Activated T-cell treated with anti-CD3 and anti-CD28 coated beads, Interleukin-2, amount 50 U/mL, for 4 hours (primary cell): ENCODE measurements around the gene PA2G4. TPM values are rescaled to one million over a fixed set of nuclear protein-coding genes. Genes with fewer than 3 reads are reported as not detected.
"Not testable (repeated sequence)": the region's sequence is repeated elsewhere in the genome, so short reads cannot be mapped to it uniquely, and the experiment has no call there.

ENCODE experiments used
- ATAC-seq, 2 donors: fragments of 200-7000 bp; cut with Tn5 transposase; one replicate each; pipeline ENCODE4 v1.10.0; 2021
- DNase-seq: peaks from one replicate; pipeline ENCODE4 v3.0.0-alpha.2; 2020
- H3K27me3 Mint-ChIP-seq: one replicate; pipeline ENCODE4 v1.8.0; 2021; ENCODE audit warnings: low read depth, mixed read lengths
- H3K36me3 Mint-ChIP-seq: one replicate; pipeline ENCODE4 v1.8.0; 2022; ENCODE audit warnings: mixed read lengths; ENCODE audit not compliant: insufficient read depth
- H3K4me1 Mint-ChIP-seq: one replicate; pipeline ENCODE4 v1.8.0; 2021; ENCODE audit warnings: low read depth, mixed read lengths
- H3K4me3 Mint-ChIP-seq: one replicate; pipeline ENCODE4 v1.8.0; 2021; ENCODE audit warnings: mild to moderate bottlenecking, moderate library complexity, mixed read lengths
- H3K9me3 Mint-ChIP-seq: one replicate; pipeline ENCODE4 v1.8.0; 2021; ENCODE audit warnings: mixed read lengths
- total RNA-seq, 3 donors: library from RNA; stranded (reverse); gene quantifications; one replicate each; pipeline ENCODE4 v1.2.1, GENCODE V29; 2021

PA2G4 gene
- 100 to 1,000 TPM; 538 to 590 (median 573) TPM for total RNA-seq

GRCh38 chr12:56104109-56104814 lies at the start of gene PA2G4:
TSS of gene PA2G4 (plus strand) at chr12:56104559. CDS start at chr12:56104738, 179 bp downstream.
- DNase-seq (peak; percentile 95), ATAC-seq (peak; percentile 94 to 96)
- H3K4me1 Mint-ChIP-seq, result peaks cover 49% of the 10 kb centered on the region
- H3K27me3 Mint-ChIP-seq, result no peaks in the 10 kb centered on the region
- H3K9me3 Mint-ChIP-seq, result no peaks in the 10 kb centered on the region
- peak within 1 kb of the TSS; percentile 100 for H3K4me3 Mint-ChIP-seq
- H3K36me3 Mint-ChIP-seq, result peaks cover 34% of the 10 kb centered on the region

GRCh38 chr12:56059964-56060363 lies 44.4 kb upstream of the PA2G4 start:
- H3K36me3 Mint-ChIP-seq, DNase-seq, H3K4me3 Mint-ChIP-seq, ATAC-seq, H3K27me3 Mint-ChIP-seq, H3K9me3 Mint-ChIP-seq, H3K4me1 Mint-ChIP-seq: not testable (repeated sequence)

- no peaks in the 10 kb centered on the region for H3K36me3 Mint-ChIP-seq
- H3K4me1 Mint-ChIP-seq, result no peaks in the 10 kb centered on the region
- H3K27me3 Mint-ChIP-seq, result no peaks in the 10 kb centered on the region
- H3K9me3 Mint-ChIP-seq, result no peaks in the 10 kb centered on the region
- DNase-seq (no peak), ATAC-seq (no peak)
- no peak overlapping the region for H3K4me3 Mint-ChIP-seq
Observed at GRCh38 chr12:56061982-56062381, 42.4 kb upstream of the PA2G4 start.

- no peaks in the 10 kb centered on the region for H3K36me3 Mint-ChIP-seq
- no peaks in the 10 kb centered on the region for H3K27me3 Mint-ChIP-seq
- no peaks in the 10 kb centered on the region for H3K9me3 Mint-ChIP-seq
- H3K4me3 Mint-ChIP-seq, result no peak overlapping the region
- no peaks in the 10 kb centered on the region for H3K4me1 Mint-ChIP-seq
- DNase-seq (no peak), ATAC-seq (no peak)
Observed at GRCh38 chr12:56062996-56063395, 41.4 kb upstream of the PA2G4 start.

- no peaks in the 10 kb centered on the region for H3K36me3 Mint-ChIP-seq
- no peak overlapping the region for H3K4me3 Mint-ChIP-seq
- H3K27me3 Mint-ChIP-seq, result peaks cover 2% of the 10 kb centered on the region
- DNase-seq (no peak), ATAC-seq (no peak)
- H3K4me1 Mint-ChIP-seq, result no peaks in the 10 kb centered on the region
- no peaks in the 10 kb centered on the region for H3K9me3 Mint-ChIP-seq
Observed at GRCh38 chr12:56071648-56072047, 32.7 kb upstream of the PA2G4 start.

DNA sequence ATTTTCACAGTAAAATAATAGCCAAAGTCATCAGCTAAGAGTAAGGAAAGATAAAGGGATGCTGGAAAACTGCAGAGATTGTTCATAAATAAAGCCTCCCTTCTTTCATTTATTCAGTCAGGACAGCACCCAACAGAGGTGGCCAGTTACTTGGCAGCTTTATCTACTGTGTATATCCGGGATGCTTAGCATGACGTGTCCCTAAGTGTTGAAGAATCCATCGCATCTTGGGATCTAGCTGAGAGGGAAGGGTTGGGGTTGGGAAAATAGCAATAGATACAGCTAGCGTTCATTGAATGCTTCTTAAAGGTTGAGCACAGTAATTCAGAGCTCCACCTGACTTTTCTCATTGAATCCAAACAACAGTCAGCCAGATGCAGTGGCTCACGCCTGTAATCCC lies 30.0 kb upstream of the PA2G4 start:
- Mint-ChIP-seq H3K27me3 (peaks cover 2% of the 10 kb centered on the region), H3K36me3 (no peaks in the 10 kb centered on the region), H3K9me3 (no peaks in the 10 kb centered on the region), H3K4me3 (no peak overlapping the region), H3K4me1 (peaks cover 3% of the 10 kb centered on the region)
- ATAC-seq, result no peak
- DNase-seq, result no peak

- ATAC-seq, DNase-seq, H3K36me3 Mint-ChIP-seq, H3K9me3 Mint-ChIP-seq, H3K4me3 Mint-ChIP-seq: not testable (repeated sequence)
- Mint-ChIP-seq H3K27me3 (peaks cover 13% of the 10 kb centered on the region), H3K4me1 (peaks cover 14% of the 10 kb centered on the region)
Observed at GRCh38 chr12:56077966-56078365, 26.4 kb upstream of the PA2G4 start.

- ATAC-seq (no peak), DNase-seq (no peak)
- Mint-ChIP-seq H3K9me3 (no peaks in the 10 kb centered on the region), H3K27me3 (peaks cover 12% of the 10 kb centered on the region), H3K36me3 (no peaks in the 10 kb centered on the region), H3K4me1 (peaks cover 14% of the 10 kb centered on the region), H3K4me3 (peak overlapping the region; percentile 80)
Observed at GRCh38 chr12:56078427-56078826, 25.9 kb upstream of the PA2G4 start.

DNA sequence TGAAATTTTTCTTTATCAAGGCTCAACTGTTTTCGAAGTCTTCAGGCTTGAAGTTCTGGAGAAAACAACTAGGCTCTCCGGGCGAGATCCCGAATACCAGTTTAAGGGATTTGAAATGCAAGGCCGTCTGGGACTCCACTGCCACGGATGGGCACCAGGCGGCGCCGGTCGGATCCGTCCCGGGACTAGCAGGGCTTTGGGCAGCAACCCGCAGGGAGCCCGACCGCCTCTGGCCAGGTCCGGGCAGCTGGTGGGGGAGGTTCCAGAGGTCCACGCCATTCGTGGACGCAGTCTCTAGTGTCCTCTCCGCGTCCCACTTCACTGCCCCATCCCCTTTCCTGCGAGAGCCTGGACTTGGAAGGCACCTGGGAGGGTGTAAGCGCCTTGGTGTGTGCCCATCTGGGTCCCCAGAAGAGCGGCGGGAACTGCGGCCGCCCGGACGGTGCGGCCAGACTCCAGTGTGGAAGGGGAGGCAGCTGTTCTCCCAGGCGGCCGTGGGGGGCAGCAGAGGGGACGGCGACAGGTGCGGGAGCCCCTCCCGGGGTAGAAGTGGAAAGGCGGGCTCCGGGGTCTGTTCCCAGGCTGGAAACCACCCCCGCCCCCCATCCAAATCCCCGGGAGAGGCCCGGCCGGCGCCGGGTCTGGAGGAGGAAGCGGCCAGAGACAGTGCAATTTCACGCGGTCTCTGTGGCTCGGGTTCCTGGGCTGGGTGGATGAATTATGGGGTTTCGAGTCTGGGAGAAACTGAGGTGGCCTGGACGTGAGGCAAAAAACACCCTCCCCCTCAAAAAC lies 25.2 kb upstream of the PA2G4 start:
- Mint-ChIP-seq H3K36me3 (no peaks in the 10 kb centered on the region), H3K9me3 (no peaks in the 10 kb centered on the region), H3K4me3 (peak overlapping the region; percentile 80), H3K27me3 (peaks cover 16% of the 10 kb centered on the region), H3K4me1 (peaks cover 14% of the 10 kb centered on the region)
- peak; percentile 37 for DNase-seq
- peak; percentile 59 to 68 for ATAC-seq

DNA sequence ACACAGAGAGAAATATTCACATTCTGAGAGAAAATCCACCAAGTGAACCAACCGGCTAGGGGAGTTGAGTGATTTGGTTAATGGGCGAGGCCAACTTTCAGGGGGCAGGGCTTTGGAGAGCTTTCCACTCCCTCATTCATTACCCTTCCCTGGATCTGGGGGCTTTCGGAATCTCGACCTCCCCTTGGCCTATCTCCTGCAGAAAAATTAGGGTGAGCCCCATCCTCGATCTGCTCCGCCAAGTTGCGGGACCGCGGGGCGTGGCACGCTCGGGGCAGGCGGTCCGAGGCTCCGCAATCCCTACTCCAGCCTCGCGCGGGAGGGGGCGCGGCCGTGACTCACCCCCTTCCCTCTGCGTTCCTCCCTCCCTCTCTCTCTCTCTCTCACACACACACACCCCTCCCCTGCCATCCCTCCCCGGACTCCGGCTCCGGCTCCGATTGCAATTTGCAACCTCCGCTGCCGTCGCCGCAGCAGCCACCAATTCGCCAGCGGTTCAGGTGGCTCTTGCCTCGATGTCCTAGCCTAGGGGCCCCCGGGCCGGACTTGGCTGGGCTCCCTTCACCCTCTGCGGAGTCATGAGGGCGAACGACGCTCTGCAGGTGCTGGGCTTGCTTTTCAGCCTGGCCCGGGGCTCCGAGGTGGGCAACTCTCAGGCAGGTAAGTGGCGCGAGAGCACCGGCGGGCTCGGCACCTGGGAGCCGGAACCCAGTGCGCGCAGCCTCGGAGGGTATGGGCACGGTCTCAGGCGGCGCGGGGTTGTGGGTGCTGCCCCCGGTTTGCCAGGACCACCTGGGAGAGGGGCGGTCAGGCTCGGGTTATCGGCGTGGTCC lies 24.4 kb upstream of the PA2G4 start, which contains the start of gene ERBB3:
ERBB3 (plus strand) TSS at position 443 of the 833 bp plus-strand sequence; CDS start at position 579, 136 bp downstream.
- DNase-seq, result peak; percentile 72
- Mint-ChIP-seq H3K36me3 (no peaks in the 10 kb centered on the region), H3K9me3 (no peaks in the 10 kb centered on the region), H3K27me3 (peaks cover 18% of the 10 kb centered on the region), H3K4me3 (peak within 1 kb of the TSS; percentile 80), H3K4me1 (peaks cover 14% of the 10 kb centered on the region)
- peak; percentile 91 to 93 for ATAC-seq

GRCh38 chr12:56080556-56081138 lies 23.7 kb upstream of the PA2G4 start:
- H3K36me3 Mint-ChIP-seq, result no peaks in the 10 kb centered on the region
- DNase-seq (no peak), ATAC-seq (no peak)
- peaks cover 18% of the 10 kb centered on the region for H3K27me3 Mint-ChIP-seq
- peaks cover 14% of the 10 kb centered on the region for H3K4me1 Mint-ChIP-seq
- no peaks in the 10 kb centered on the region for H3K9me3 Mint-ChIP-seq
- H3K4me3 Mint-ChIP-seq, result peak overlapping the region; percentile 80

- peaks cover 14% of the 10 kb centered on the region for H3K4me1 Mint-ChIP-seq
- no peaks in the 10 kb centered on the region for H3K36me3 Mint-ChIP-seq
- no peaks in the 10 kb centered on the region for H3K9me3 Mint-ChIP-seq
- ATAC-seq (no peak), DNase-seq (no peak)
- peak overlapping the region; percentile 80 for H3K4me3 Mint-ChIP-seq
- H3K27me3 Mint-ChIP-seq, result peaks cover 18% of the 10 kb centered on the region
Observed at GRCh38 chr12:56081393-56082347, 22.7 kb upstream of the PA2G4 start.

DNA sequence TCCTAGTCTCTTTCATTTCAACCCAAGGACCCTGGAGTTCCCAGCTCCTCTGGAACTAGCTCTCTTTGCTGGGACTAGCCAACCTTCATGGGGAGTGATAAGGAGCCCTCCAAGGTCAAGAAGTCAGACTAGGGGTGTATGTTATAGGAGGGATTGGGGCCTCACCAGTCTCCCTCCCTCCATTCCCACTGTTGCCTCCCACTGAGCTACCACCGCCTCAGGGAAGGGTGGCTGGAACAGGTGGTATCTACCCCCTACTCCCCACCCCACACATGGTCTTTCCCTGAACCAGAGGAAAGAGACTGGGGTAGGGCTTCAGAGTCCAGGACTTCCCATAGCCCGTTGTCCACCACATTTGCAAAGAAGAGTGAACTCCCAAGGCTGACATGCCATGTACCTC lies 22.0 kb upstream of the PA2G4 start:
- H3K36me3 Mint-ChIP-seq, result no peaks in the 10 kb centered on the region
- no peak overlapping the region for H3K4me3 Mint-ChIP-seq

More for the DNA sequence above, 22.0 kb upstream of the PA2G4 start:
- Mint-ChIP-seq H3K9me3 (no peaks in the 10 kb centered on the region), H3K4me1 (peaks cover 14% of the 10 kb centered on the region), H3K27me3 (peaks cover 18% of the 10 kb centered on the region)
- DNase-seq (no peak), ATAC-seq (no peak)
